Measurements from ENCODE around the gene CELF2.
"Not testable (repeated sequence)": the region's sequence is repeated elsewhere in the genome, so short reads cannot be mapped to it uniquely, and the experiment has no call there.

The CELF2 gene

GRCh38 chr10:11017570-11018431, at the start of gene CELF2:
CELF2 (plus strand) TSS chr10:11017872; CDS start chr10:11018090, 218 bp downstream.
- in situ Hi-C loops (cut with HindIII; ENCODE audit: low sequenced_read_pairs), result no loop called here

GRCh38 chr10:10968257-10968588, 49.4 kb upstream of the CELF2 start:
- in situ Hi-C loops (cut with HindIII; ENCODE audit: low sequenced_read_pairs), result no loop called here

- in situ Hi-C loops (cut with HindIII; ENCODE audit: low sequenced_read_pairs), result no loop called here
These were observed 44.4 kb upstream of the CELF2 start for GRCh38 chr10:10973310-10973709.

DNA sequence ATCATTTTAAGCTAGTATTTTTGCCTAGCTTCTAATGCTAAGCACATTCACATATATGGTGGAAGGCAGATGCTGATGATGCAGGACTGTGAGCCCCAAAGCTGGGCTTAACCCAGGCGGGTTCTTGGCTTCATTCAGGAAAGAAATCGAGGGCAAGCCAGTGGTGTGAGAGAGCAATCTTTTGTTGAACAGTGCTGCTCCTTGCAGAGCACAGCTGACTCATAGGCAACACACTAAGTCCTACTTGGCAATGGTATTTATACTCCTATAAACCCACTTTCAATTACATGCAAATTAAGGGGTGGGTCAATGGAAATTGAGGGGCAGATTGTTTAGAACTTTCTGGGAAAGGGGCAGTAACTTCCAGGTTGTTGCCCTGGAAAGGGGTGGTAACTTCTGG, 42.0 kb upstream of the CELF2 start:
- in situ Hi-C loops (cut with HindIII; ENCODE audit: low sequenced_read_pairs), result no loop called here

DNA sequence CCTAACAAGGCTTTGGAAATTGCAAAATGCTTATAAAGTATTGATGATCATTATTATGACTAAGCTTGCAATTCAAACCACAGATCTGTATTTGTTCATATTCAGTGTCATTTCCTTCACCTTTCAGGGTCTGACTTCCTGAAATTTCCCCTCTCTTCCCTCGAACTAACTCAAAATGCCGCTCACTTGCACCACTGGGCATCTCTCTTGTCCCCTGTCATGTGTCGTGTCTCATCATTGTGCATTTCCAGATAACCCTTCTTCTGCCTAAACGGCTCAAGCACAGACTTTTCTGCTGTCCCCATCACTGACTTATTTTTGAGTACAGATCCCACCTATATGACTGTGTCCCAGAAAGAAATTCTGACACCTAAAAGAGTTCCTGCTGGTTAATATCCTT, 41.0 kb upstream of the CELF2 start:
- in situ Hi-C loops (cut with HindIII; ENCODE audit: low sequenced_read_pairs), result no loop called here

DNA sequence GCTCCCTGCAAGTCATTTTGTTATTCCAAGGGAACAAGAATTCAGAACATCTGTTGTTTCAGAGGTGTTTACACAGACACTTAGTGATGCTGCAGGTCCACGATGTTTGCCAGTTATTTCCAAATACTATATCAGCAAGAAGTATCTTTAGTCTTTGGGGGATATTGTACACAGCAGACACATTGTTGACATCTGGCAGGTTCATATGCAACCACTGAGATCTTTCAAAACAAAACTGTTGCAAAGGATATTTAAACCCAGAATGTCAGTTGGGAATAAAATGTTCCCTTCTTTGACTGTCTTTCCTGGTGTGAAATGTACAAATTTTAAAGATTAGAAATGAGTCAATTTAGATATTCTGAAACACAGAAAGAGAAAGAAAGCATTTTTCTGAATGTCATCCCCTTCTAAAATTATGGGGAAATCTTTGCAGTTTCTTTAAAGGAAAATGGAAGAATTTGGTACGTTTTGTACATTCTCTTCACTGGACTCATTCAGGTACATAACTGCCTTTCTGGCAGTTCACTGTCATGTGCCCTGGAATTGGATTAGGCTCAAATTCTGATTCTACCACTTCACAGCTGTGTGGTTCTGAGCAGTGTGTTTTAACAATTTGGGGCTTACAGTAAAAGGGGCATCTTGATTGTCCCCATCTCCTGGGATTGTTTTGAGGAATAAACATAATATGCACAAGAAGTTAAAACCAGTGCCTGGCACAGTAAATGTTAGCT, 40.3 kb upstream of the CELF2 start:
- in situ Hi-C loops (cut with HindIII; ENCODE audit: low sequenced_read_pairs), result no loop called here

- in situ Hi-C loops (cut with HindIII; ENCODE audit: low sequenced_read_pairs), result no loop called here
These were observed 39.7 kb upstream of the CELF2 start for GRCh38 chr10:10977978-10978377.

GRCh38 chr10:10985361-10985760, 32.3 kb upstream of the CELF2 start:
- in situ Hi-C loops (cut with HindIII; ENCODE audit: low sequenced_read_pairs), result no loop called here

GRCh38 chr10:10986606-10987005, 31.1 kb upstream of the CELF2 start:
- in situ Hi-C loops (cut with HindIII; ENCODE audit: low sequenced_read_pairs), result no loop called here

- in situ Hi-C loops (cut with HindIII; ENCODE audit: low sequenced_read_pairs), result no loop called here
These were observed 30.6 kb upstream of the CELF2 start for GRCh38 chr10:10987111-10987510.

DNA sequence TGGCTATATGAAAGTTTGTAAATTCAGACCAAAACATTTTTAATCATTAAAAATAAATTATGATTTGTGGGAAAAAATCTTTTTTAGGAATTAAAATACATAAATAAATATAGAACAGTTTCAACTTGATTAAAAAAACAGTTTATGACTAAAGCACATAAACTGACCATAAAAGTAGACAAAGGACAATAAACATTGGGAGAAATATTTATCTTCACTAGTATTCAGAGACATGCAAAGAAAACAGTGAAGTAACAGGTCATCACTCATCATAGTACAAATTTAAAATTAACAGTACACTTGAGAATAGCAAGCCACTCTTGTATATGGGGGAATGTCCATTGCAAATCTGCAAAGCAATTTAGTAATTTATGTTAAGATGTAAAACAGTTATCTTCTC, 28.0 kb upstream of the CELF2 start:
- in situ Hi-C loops (cut with HindIII; ENCODE audit: low sequenced_read_pairs), result no loop called here

- in situ Hi-C loops (cut with HindIII; ENCODE audit: low sequenced_read_pairs), result no loop called here
These were observed 26.5 kb upstream of the CELF2 start for GRCh38 chr10:10991144-10991543.

- in situ Hi-C loops (cut with HindIII; ENCODE audit: low sequenced_read_pairs), result no loop called here
These were observed 25.6 kb upstream of the CELF2 start for GRCh38 chr10:10992072-10992471.

DNA sequence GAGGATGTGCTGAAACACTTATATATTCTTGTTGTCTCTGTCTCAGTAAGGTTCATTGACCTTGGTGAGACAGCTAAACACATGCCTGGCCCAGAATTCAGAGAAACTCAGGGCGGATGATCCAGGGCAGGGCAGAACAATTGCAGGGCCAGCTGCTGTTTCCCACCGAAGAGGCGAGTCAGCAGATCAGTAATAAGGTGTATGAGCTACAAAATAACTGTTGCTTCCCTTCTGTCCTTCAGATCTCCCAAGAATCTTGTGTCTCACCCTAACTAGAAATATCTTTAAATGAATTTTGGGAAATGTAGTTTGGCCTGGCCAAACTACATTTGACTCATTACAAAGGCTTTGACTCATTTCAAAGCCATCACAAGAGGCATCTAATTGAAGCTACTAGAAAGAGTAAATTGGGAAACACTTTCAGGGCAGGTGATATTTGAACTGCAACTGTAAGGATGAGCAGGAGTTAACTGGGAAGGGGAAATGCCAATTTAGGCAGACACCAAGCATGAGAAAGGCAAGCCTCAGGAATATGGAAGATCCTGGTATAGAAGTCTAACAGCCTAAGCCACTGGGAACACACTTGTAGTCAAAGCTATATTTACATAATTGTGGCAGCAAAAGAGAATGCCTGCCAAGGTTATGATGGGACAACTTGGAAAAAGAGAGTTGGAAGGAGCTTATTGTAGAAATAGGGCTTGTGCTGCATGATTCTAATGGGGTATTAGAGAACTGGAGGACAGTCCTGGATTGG, 24.5 kb upstream of the CELF2 start:
- in situ Hi-C loops (cut with HindIII; ENCODE audit: low sequenced_read_pairs), result no loop called here

GRCh38 chr10:10993785-10994184, 23.9 kb upstream of the CELF2 start:
- in situ Hi-C loops (cut with HindIII; ENCODE audit: low sequenced_read_pairs), result no loop called here

DNA sequence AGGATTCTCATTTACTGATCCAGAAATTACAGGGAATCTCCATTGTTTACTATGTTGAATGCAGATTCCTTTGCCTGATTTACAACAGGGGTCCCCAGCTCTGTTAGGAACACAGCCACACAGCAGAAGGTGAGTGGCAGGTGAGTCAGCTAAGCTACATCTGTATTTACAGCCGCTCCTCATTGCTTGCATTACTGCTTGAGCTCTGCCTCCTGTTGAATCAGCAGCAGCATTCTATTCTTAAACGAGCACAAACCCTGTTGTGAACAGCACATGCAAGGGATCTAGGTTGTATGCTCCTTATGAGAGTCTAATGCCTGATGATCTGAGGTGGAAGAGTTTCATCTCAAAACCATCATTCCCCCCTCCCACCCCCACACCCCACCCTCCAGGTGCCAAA, 23.3 kb upstream of the CELF2 start:
- in situ Hi-C loops (cut with HindIII; ENCODE audit: low sequenced_read_pairs), result no loop called here

- in situ Hi-C loops (cut with HindIII; ENCODE audit: low sequenced_read_pairs), result no loop called here
These were observed 22.6 kb upstream of the CELF2 start for GRCh38 chr10:10995120-10995519.

GRCh38 chr10:10996966-10997620, 20.6 kb upstream of the CELF2 start:
- in situ Hi-C loops (cut with HindIII; ENCODE audit: low sequenced_read_pairs), result no loop called here

GRCh38 chr10:10999501-10999900, 18.2 kb upstream of the CELF2 start:
- in situ Hi-C loops (cut with HindIII; ENCODE audit: low sequenced_read_pairs), result not testable (repeated sequence)

DNA sequence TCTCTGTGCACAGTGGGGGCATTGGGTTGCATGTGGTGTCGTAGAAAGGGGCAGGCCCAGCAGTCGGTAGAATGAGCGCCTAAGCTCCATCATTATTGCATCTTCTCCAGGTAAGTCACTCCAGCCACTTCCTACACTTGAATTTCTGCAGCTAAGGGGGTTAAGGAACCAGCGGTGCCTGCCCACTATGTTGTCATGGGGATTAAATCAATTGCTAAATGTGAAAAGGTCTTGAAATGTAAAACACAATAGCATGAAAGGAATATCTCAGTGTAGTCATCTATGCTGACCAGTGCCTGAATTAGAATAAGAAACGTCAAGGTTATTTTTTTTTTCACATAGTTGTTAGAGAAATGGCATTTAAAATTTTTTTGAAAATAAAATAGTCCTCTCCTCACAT, 15.2 kb upstream of the CELF2 start:
- in situ Hi-C loops (cut with HindIII; ENCODE audit: low sequenced_read_pairs), result no loop called here

- in situ Hi-C loops (cut with HindIII; ENCODE audit: low sequenced_read_pairs), result no loop called here
These were observed 14.8 kb upstream of the CELF2 start for GRCh38 chr10:11002916-11003315.
